Adrenal gland (tissue), 5 donors: ENCODE results near the gene IGSF5.

ENCODE experiments used
- POLR2A ChIP-seq, 2 donors: fragments of 450-650 bp; IDR thresholded peaks; one replicate each; pipeline ENCODE4 v1.6.1; 2017; ENCODE audit warnings: antibody characterized with exemption in 2 of 2, mild to moderate bottlenecking in 2 of 2, moderate library complexity in 1 of 2
- TF ChIP-seq, protein P1 (sequence below), 6 experiments: fragments of 450-650 bp in 4 of 6; fragments of 200-600 bp in 2 of 6; sonication (generic) in 1 of 6; IDR thresholded peaks; 1 replicate in 5 of 6; 2 replicates in 1 of 6; pipeline versions ENCODE4 v1.5.1 to v1.8.0; 2016 to 2021; ENCODE audit warnings: antibody characterized with exemption in 6 of 6, mild to moderate bottlenecking in 2 of 6, moderate library complexity in 1 of 6
- donor health status: DM: no; HTN: no; CAD: no.

GRCh38 chr21:39715804-39716397, 29.1 kb upstream of the IGSF5 start:
- TF ChIP-seq POLR2A (IDR thresholded peaks at IDR 0.05): no peak
- TF ChIP-seq, protein P1, sequence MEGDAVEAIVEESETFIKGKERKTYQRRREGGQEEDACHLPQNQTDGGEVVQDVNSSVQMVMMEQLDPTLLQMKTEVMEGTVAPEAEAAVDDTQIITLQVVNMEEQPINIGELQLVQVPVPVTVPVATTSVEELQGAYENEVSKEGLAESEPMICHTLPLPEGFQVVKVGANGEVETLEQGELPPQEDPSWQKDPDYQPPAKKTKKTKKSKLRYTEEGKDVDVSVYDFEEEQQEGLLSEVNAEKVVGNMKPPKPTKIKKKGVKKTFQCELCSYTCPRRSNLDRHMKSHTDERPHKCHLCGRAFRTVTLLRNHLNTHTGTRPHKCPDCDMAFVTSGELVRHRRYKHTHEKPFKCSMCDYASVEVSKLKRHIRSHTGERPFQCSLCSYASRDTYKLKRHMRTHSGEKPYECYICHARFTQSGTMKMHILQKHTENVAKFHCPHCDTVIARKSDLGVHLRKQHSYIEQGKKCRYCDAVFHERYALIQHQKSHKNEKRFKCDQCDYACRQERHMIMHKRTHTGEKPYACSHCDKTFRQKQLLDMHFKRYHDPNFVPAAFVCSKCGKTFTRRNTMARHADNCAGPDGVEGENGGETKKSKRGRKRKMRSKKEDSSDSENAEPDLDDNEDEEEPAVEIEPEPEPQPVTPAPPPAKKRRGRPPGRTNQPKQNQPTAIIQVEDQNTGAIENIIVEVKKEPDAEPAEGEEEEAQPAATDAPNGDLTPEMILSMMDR (IDR thresholded peaks at IDR 0.05): peak; percentile 33 to 72 (median 57)
